IPS-18a (cell line): ENCODE data around the gene NUP214.
"Not testable (repeated sequence)": the region's sequence is repeated elsewhere in the genome, so short reads cannot be mapped to it uniquely, and the experiment has no call there.

Source experiments
- H3K27ac ChIP-seq: one replicate; pipeline ENCODE4 v1.5.1; 2013; ENCODE audit warnings: low read length
- H3K27me3 ChIP-seq: one replicate; pipeline ENCODE4 v1.6.1; 2013; ENCODE audit warnings: mild to moderate bottlenecking, low read length; ENCODE audit not compliant: control insufficient read depth, insufficient read depth
- H3K36me3 ChIP-seq: one replicate; pipeline ENCODE4 v1.6.1; 2013; ENCODE audit warnings: low read depth, low read length; ENCODE audit not compliant: control insufficient read depth
- H3K4me1 ChIP-seq: one replicate; pipeline ENCODE4 v1.6.1; 2013; ENCODE audit warnings: low read depth, low read length; ENCODE audit not compliant: control insufficient read depth
- H3K4me3 ChIP-seq: one replicate; pipeline ENCODE4 v1.5.1; 2013; ENCODE audit warnings: low read length
- H3K9ac ChIP-seq: one replicate; pipeline ENCODE4 v1.6.1; 2013; ENCODE audit warnings: mild to moderate bottlenecking, low read length, moderate library complexity
- H3K9me3 ChIP-seq: one replicate; pipeline ENCODE4 v1.6.1; 2013; ENCODE audit warnings: low read depth, low read length; ENCODE audit not compliant: control insufficient read depth

NUP214 gene

DNA sequence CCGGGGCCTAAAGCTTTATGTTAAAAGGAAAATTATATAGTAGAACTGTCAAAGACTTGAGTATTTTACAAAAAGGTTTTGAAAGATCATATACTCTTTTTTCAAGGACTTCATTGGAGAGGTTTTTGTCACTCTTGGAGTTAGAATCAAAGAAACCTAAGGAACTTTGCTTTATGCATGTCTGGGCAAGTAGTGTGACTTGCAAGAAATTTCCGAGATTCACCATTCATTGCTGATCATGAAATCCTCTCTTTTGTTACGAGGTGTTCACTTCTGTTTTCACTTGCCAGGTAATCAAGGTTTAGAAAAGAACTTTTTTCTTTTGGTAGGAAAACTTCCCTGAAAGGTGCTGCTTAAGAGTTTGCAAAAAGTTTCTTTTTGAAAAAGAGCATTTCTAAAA is 64.8 kb downstream of the NUP214 start:
- H3K27ac ChIP-seq: no peak overlapping the region
- peaks cover 51% of the 10 kb centered on the region for H3K36me3 ChIP-seq
- no peak overlapping the region for H3K9ac ChIP-seq
- H3K4me1 ChIP-seq: no peaks in the 10 kb centered on the region
- no peak overlapping the region for H3K4me3 ChIP-seq
- H3K9me3 ChIP-seq: no peaks in the 10 kb centered on the region
- no peaks in the 10 kb centered on the region for H3K27me3 ChIP-seq

DNA sequence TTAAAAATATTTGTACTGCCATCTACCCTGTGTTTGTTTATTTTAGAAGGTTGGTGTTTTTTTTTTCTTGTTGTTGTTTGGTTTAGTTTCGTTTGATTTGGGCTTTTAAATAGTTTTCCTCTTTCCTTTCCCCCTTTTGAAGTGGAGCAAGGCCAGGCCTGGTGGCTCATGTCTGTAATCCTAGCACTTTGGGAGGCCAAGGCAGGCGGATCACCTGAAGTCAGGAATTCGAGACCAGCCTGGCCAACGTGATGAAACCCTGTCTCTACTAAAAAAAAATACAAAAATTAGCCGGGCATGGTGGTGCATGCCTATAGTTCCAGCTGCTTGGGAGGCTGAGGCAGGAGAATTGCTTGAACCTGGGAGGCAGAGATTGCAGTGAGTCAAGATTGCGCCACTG is 65.6 kb downstream of the NUP214 start:
- H3K27me3 ChIP-seq, H3K4me1 ChIP-seq, H3K27ac ChIP-seq, H3K9me3 ChIP-seq, H3K4me3 ChIP-seq, H3K9ac ChIP-seq: not testable (repeated sequence)
- peaks cover 54% of the 10 kb centered on the region for H3K36me3 ChIP-seq

DNA sequence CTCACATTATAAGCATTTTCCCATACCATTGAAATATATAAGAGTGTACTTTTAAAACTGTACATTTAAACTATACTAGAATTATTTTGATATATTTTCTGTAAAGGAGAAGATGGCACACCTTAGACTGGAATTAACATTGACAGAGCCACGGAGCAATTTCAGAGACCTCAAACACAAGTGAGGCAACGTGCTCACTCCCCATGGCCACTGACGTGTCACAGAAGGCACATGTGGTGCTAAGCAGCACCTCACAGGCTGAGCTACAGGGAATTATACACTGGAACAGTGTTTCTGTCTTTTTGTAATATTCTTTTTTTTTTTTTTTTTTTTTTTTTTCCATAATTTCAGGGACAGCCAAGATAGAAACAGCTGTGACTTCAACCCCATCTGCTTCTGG is 66.5 kb downstream of the NUP214 start:
- Histone ChIP-seq H3K27me3 (no peaks in the 10 kb centered on the region), H3K27ac (no peak overlapping the region), H3K4me3 (no peak overlapping the region), H3K4me1 (no peaks in the 10 kb centered on the region), H3K36me3 (peaks cover 57% of the 10 kb centered on the region), H3K9me3 (no peaks in the 10 kb centered on the region), H3K9ac (no peak overlapping the region)

DNA sequence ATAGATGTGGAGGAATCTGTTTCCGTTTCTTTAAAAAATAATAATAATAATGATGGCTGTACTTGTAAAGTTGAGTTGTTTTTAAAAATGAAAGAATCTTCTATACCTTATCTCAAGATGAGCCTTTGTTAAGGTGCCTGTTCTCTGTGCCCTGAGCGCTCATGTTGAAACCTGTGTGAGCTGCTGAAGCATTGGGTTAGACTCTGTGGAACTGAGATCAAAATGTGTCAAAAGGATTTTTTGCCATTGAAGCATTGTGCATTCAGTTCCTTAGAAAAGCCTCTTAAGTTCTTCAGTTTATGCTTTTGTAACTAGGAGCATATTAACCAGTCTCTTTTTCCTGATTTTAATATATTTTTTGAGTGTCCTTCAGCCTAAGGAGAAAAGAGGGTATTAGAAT is 67.7 kb downstream of the NUP214 start:
- Histone ChIP-seq H3K27me3 (no peaks in the 10 kb centered on the region), H3K4me3 (no peak overlapping the region), H3K9me3 (no peaks in the 10 kb centered on the region), H3K27ac (no peak overlapping the region), H3K9ac (no peak overlapping the region), H3K4me1 (no peaks in the 10 kb centered on the region), H3K36me3 (peaks cover 59% of the 10 kb centered on the region)

DNA sequence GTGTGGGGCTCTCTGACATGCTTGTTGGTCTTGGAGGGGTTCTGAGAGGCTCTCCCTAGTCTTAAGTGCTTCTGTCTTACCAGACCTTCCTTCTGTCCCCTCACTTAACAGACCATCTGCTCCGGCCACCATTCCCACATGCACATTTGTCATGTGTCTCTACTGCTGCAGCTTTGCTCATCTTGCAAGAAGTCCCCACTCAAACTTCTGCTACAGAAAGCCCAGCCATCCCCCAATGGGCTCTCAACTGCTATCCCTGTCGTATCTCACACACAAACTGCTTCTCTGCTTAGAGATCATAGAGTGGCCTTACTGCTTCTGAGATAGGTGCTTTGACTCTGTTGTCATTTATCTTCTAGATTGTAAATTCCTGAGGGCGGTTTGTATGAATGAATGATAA is 69.4 kb downstream of the NUP214 start:
- H3K9me3 ChIP-seq: no peaks in the 10 kb centered on the region
- H3K4me3 ChIP-seq: no peak overlapping the region
- H3K27ac ChIP-seq: no peak overlapping the region
- H3K36me3 ChIP-seq: peaks cover 59% of the 10 kb centered on the region
- H3K27me3 ChIP-seq: no peaks in the 10 kb centered on the region
- no peak overlapping the region for H3K9ac ChIP-seq
- no peaks in the 10 kb centered on the region for H3K4me1 ChIP-seq

DNA sequence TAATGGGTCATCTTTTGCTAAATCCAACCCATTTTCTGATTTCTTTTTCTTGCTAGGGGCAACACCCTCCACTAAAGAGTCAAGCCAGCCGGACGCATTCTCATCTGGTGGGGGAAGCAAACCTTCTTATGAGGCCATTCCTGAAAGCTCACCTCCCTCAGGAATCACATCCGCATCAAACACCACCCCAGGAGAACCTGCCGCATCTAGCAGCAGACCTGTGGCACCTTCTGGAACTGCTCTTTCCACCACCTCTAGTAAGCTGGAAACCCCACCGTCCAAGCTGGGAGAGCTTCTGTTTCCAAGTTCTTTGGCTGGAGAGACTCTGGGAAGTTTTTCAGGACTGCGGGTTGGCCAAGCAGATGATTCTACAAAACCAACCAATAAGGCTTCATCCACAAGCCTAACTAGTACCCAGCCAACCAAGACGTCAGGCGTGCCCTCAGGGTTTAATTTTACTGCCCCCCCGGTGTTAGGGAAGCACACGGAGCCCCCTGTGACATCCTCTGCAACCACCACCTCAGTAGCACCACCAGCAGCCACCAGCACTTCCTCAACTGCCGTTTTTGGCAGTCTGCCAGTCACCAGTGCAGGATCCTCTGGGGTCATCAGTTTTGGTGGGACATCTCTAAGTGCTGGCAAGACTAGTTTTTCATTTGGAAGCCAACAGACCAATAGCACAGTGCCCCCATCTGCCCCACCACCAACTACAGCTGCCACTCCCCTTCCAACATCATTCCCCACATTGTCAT is 72.0 kb downstream of the NUP214 start:
- Histone ChIP-seq H3K9me3 (no peaks in the 10 kb centered on the region), H3K36me3 (peaks cover 63% of the 10 kb centered on the region), H3K9ac (no peak overlapping the region), H3K27ac (no peak overlapping the region), H3K27me3 (no peaks in the 10 kb centered on the region), H3K4me1 (no peaks in the 10 kb centered on the region), H3K4me3 (no peak overlapping the region)

DNA sequence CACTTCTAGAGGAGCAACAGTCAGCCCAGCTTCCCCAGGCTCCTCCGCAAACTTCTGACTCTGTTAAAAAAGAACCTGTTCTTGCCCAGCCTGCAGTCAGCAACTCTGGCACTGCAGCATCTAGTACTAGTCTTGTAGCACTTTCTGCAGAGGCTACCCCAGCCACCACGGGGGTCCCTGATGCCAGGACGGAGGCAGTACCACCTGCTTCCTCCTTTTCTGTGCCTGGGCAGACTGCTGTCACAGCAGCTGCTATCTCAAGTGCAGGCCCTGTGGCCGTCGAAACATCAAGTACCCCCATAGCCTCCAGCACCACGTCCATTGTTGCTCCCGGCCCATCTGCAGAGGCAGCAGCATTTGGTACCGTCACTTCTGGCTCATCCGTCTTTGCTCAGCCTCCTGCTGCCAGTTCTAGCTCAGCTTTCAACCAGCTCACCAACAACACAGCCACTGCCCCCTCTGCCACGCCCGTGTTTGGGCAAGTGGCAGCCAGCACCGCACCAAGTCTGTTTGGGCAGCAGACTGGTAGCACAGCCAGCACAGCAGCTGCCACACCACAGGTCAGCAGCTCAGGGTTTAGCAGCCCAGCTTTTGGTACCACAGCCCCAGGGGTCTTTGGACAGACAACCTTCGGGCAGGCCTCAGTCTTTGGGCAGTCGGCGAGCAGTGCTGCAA is 72.8 kb downstream of the NUP214 start:
- Histone ChIP-seq H3K36me3 (peaks cover 60% of the 10 kb centered on the region), H3K4me3 (no peak overlapping the region), H3K9me3 (no peaks in the 10 kb centered on the region), H3K9ac (no peak overlapping the region), H3K27ac (no peak overlapping the region), H3K4me1 (no peaks in the 10 kb centered on the region), H3K27me3 (no peaks in the 10 kb centered on the region)

DNA sequence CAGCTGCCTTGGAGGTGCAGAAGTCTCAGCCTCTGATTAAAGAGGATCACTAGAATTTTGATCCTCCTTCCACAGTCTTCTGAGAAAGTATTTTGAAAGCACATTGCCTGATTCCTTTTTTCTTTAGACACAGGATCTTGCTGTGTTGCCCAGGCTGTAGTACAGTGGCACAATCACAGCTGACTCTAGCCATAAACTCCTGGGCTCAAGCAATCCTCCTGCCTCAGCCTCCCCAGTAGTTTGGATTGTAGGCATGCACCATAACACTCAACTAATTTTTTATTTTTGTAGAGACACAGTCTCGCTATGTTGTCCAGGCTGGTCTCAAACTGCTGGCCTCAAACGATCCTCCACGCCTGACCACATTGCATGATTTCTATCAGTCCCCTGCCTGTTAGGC is 76.5 kb downstream of the NUP214 start:
- H3K36me3 ChIP-seq: peaks cover 55% of the 10 kb centered on the region
- no peak overlapping the region for H3K9ac ChIP-seq
- no peak overlapping the region for H3K4me3 ChIP-seq
- no peaks in the 10 kb centered on the region for H3K9me3 ChIP-seq
- no peak overlapping the region for H3K27ac ChIP-seq
- H3K4me1 ChIP-seq: peaks cover 12% of the 10 kb centered on the region
- H3K27me3 ChIP-seq: no peaks in the 10 kb centered on the region

DNA sequence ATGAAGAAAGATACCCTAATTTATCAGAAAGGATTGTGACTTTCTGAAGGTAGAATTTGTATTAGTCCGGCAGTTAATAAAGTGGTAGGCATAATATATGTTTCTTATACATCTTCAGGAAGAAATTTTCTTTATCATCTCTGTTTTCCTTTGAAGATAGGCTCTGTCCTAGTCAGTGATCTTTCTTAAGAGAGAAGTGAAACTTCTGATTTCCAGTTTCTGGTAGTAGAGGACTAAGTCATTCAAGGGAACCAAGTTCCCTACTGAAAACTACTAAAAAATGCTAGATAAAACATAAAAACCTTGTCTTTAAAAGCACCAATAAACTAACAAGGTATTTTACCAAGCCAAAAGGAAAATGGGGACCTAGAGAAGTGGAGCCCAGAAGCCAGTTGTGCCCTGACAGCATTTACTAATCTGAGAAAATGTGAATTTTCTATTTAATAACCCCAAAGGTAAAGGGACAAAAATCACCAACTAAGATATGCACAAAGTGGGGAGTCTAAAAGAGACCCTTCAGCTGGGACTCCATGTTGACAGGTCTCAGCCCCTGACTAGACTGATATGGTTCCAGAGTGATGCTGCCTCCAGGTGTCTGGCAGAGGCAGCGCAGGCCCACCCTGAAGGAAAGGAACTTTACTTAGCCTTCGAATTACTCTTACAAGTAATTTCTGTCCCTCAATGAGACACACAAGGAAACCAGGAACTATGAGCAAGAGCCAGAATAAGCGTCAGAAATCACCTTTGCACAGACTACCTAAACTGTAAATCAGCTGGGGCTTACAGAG is 78.2 kb downstream of the NUP214 start:
- peaks cover 46% of the 10 kb centered on the region for H3K36me3 ChIP-seq
- H3K27me3 ChIP-seq: no peaks in the 10 kb centered on the region
- peak overlapping the region; percentile 5 for H3K4me3 ChIP-seq
- H3K9me3 ChIP-seq: no peaks in the 10 kb centered on the region
- no peak overlapping the region for H3K9ac ChIP-seq
- H3K27ac ChIP-seq: no peak overlapping the region
- peaks cover 12% of the 10 kb centered on the region for H3K4me1 ChIP-seq

DNA sequence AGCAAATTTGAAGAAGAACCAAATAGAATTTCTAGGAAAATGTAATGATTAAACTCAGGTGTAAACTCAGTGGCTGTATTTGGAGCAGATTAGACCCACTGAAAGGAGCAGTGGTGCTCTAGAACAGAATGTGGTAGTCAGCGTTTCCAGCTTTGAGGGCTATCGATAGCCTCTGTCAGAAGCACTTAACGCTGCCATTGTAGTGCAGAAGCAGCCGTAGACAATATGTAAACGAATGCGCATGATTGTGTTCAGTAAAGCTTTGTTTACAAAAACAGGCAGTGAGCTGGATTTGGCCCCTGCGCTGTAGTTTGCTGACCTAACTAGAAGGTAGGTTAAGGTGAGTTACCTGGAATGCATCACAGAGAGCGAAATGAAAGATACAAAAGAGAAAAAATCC is 78.9 kb downstream of the NUP214 start:
- Histone ChIP-seq H3K9me3 (no peaks in the 10 kb centered on the region), H3K27ac (no peak overlapping the region), H3K4me1 (peaks cover 12% of the 10 kb centered on the region), H3K9ac (no peak overlapping the region), H3K4me3 (peak overlapping the region; percentile 5), H3K36me3 (peaks cover 39% of the 10 kb centered on the region), H3K27me3 (no peaks in the 10 kb centered on the region)

DNA sequence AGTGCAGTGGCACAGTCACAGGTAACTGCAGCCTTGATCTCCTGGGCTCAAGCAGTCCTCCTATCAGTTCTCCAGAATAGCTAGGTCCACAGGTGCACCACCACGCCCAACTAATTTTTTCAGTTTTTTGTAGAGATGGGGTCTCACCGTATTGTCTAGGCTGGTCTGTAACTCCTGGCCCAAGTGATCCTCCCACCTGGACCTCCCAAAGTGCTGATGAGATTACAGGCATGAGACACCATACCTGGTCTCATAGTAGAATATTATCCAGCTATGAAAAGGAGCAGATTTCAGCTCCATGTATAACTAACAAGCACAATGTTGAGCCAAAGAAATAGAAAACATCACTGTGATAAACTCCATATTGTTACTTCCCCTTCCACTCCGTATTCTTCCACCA is 81.1 kb downstream of the NUP214 start:
- no peak overlapping the region for H3K4me3 ChIP-seq
- H3K9ac ChIP-seq: no peak overlapping the region
- H3K9me3 ChIP-seq: no peaks in the 10 kb centered on the region
- H3K27me3 ChIP-seq: no peaks in the 10 kb centered on the region
- no peak overlapping the region for H3K27ac ChIP-seq
- peaks cover 12% of the 10 kb centered on the region for H3K4me1 ChIP-seq
- peaks cover 28% of the 10 kb centered on the region for H3K36me3 ChIP-seq
